GM12891 (cell line): ENCODE results near the gene POLD2.

Source experiments
- PAX5 ChIP-seq: IDR thresholded peaks from 2 replicates; pipeline ENCODE4 v1.6.1; 2011; ENCODE audit warnings: low read length, moderate library complexity, mild to moderate bottlenecking; ENCODE audit not compliant: insufficient read depth, severe bottlenecking
- POLR2A ChIP-seq: IDR thresholded peaks from 2 replicates; pipeline ENCODE4 v1.6.1; 2011; ENCODE audit warnings: low read depth, low read length, control low read depth
- POLR2AphosphoS5 ChIP-seq: IDR thresholded peaks from 2 replicates; pipeline ENCODE4 v1.6.1; 2011; ENCODE audit warnings: low read depth, low read length, control low read depth
- SPI1 ChIP-seq: IDR thresholded peaks from 2 replicates; pipeline ENCODE4 v1.6.1; 2011; ENCODE audit warnings: low read depth, low read length, control low read depth
- TAF1 ChIP-seq: IDR thresholded peaks from 2 replicates; pipeline ENCODE4 v1.6.1; 2011; ENCODE audit warnings: low read depth, low read length, control low read depth

- no peak for TF ChIP-seq SPI1
- no peak for TF ChIP-seq POLR2AphosphoS5
- no peak for TF ChIP-seq TAF1
- no peak for TF ChIP-seq POLR2A
- no peak for TF ChIP-seq PAX5
Measured at GRCh38 chr7:44094883-44095592, 28.3 kb downstream of the POLD2 start.
